Measurements from ENCODE around the gene MAP7. TPM values are rescaled to one million over a fixed set of nuclear protein-coding genes. Genes with fewer than 3 reads are reported as not detected.
A peak's percentile ranks its signal among the peaks of the same experiment; 100 is the strongest.

Gene MAP7
- total RNA-seq, 1 donor from 2014 or later: 0.77 TPM

- H3K9me3 Mint-ChIP-seq (ENCODE audit: low read depth): no peaks in the 10 kb centered on the region
- TF ChIP-seq CTCF (IDR thresholded peaks at IDR 0.05): no peak
- peaks cover 14% of the 10 kb centered on the region for H3K4me1 Mint-ChIP-seq (ENCODE audit: low read depth)
- peak overlapping the region; percentile 53 for H3K4me3 Mint-ChIP-seq (ENCODE audit: unreplicated experiment)
- H3K27me3 Mint-ChIP-seq (ENCODE audit: low read depth): peaks cover 44% of the 10 kb centered on the region
- no peak for DNase-seq (ENCODE audit: low spot score)
- H3K27ac Mint-ChIP-seq (ENCODE audit: unreplicated experiment): no peak overlapping the region
- H3K36me3 Mint-ChIP-seq (ENCODE audit: low read depth): peaks cover 7% of the 10 kb centered on the region
These were observed 235 bp downstream of the MAP7 start for GRCh38 chr6:136550045-136550329.

- no peak for DNase-seq (ENCODE audit: low spot score)
- Mint-ChIP-seq H3K27ac (ENCODE audit: unreplicated experiment) (no peak overlapping the region), H3K36me3 (ENCODE audit: low read depth) (peaks cover 7% of the 10 kb centered on the region), H3K4me1 (ENCODE audit: low read depth) (peaks cover 14% of the 10 kb centered on the region), H3K9me3 (ENCODE audit: low read depth) (no peaks in the 10 kb centered on the region), H3K4me3 (ENCODE audit: unreplicated experiment) (peak overlapping the region; percentile 63), H3K27me3 (ENCODE audit: low read depth) (peaks cover 50% of the 10 kb centered on the region)
- TF ChIP-seq CTCF (IDR thresholded peaks at IDR 0.05): no peak
These were observed 750 bp downstream of the MAP7 start for GRCh38 chr6:136549300-136550044.

GRCh38 chr6:136548582-136549299 lies 1.5 kb downstream of the MAP7 start:
- Mint-ChIP-seq H3K36me3 (ENCODE audit: low read depth) (peaks cover 8% of the 10 kb centered on the region), H3K27ac (ENCODE audit: unreplicated experiment) (no peak overlapping the region), H3K4me3 (ENCODE audit: unreplicated experiment) (peak overlapping the region; percentile 63), H3K9me3 (ENCODE audit: low read depth) (no peaks in the 10 kb centered on the region), H3K4me1 (ENCODE audit: low read depth) (peaks cover 14% of the 10 kb centered on the region), H3K27me3 (ENCODE audit: low read depth) (peaks cover 56% of the 10 kb centered on the region)
- no peak for DNase-seq (ENCODE audit: low spot score)
- no peak for TF ChIP-seq CTCF (IDR thresholded peaks at IDR 0.05)

- no peak for TF ChIP-seq CTCF (IDR thresholded peaks at IDR 0.05)
- Mint-ChIP-seq H3K4me1 (ENCODE audit: low read depth) (peaks cover 14% of the 10 kb centered on the region), H3K27me3 (ENCODE audit: low read depth) (peaks cover 59% of the 10 kb centered on the region), H3K9me3 (ENCODE audit: low read depth) (no peaks in the 10 kb centered on the region), H3K36me3 (ENCODE audit: low read depth) (peaks cover 9% of the 10 kb centered on the region), H3K27ac (ENCODE audit: unreplicated experiment) (no peak overlapping the region), H3K4me3 (ENCODE audit: unreplicated experiment) (no peak overlapping the region)
- DNase-seq (ENCODE audit: low spot score): no peak
These were observed 2.4 kb downstream of the MAP7 start for GRCh38 chr6:136547871-136548270.

- H3K9me3 Mint-ChIP-seq (ENCODE audit: low read depth): no peaks in the 10 kb centered on the region
- H3K36me3 Mint-ChIP-seq (ENCODE audit: low read depth): peaks cover 6% of the 10 kb centered on the region
- H3K4me1 Mint-ChIP-seq (ENCODE audit: low read depth): peaks cover 14% of the 10 kb centered on the region
- peaks cover 59% of the 10 kb centered on the region for H3K27me3 Mint-ChIP-seq (ENCODE audit: low read depth)
- DNase-seq (ENCODE audit: low spot score): no peak
- H3K27ac Mint-ChIP-seq (ENCODE audit: unreplicated experiment): no peak overlapping the region
- no peak overlapping the region for H3K4me3 Mint-ChIP-seq (ENCODE audit: unreplicated experiment)
- peak; percentile 77 for TF ChIP-seq CTCF (IDR thresholded peaks at IDR 0.05)
These were observed 2.9 kb downstream of the MAP7 start for GRCh38 chr6:136547336-136547735.
